Activated naive CD4-positive, alpha-beta T cell treated with anti-CD3 and anti-CD28 coated beads, Interleukin-2, amount 50 U/mL, for 72 hours (primary cell): ENCODE data around the gene FUT4. TPM values are rescaled to one million over a fixed set of nuclear protein-coding genes. Genes with fewer than 3 reads are reported as not detected.
"Not testable (repeated sequence)": the region's sequence is repeated elsewhere in the genome, so short reads cannot be mapped to it uniquely, and the experiment has no call there.

ENCODE experiments used
- ATAC-seq, 2 donors: fragments of 150-1000 bp; cut with Tn5 transposase; 2 replicates each; pipeline ENCODE4 v1.10.0; 2021; ENCODE audit warnings: mild to moderate bottlenecking in 2 of 2, moderate library complexity in 2 of 2
- DNase-seq, 2 donors: peaks; one replicate each; pipeline ENCODE4 v3.0.0; 2021 to 2022; ENCODE audit warnings: low spot score in 2 of 2
- H3K27ac Mint-ChIP-seq, 2 donors: one replicate each; pipeline ENCODE4 v1.8.0; 2022; ENCODE audit warnings: mild to moderate bottlenecking in 2 of 2, mixed read lengths in 2 of 2
- H3K36me3 Mint-ChIP-seq, 2 donors: one replicate each; pipeline ENCODE4 v1.8.0; 2022; ENCODE audit warnings: mixed read lengths in 2 of 2
- H3K9me3 Mint-ChIP-seq, 2 donors: one replicate each; pipeline ENCODE4 v1.8.0; 2022; ENCODE audit warnings: mixed read lengths in 2 of 2
- total RNA-seq, 2 donors: library from RNA; stranded (reverse); gene quantifications; one replicate each; pipeline ENCODE4 v1.2.3, GENCODE V29; 2022

FUT4 gene
- total RNA-seq, 2 donors from 2014 or later, result 2.7 to 5.4 TPM

- no peak overlapping the region for H3K27ac Mint-ChIP-seq
- ATAC-seq (no peak), DNase-seq (no peak)
- no peaks in the 10 kb centered on the region for H3K9me3 Mint-ChIP-seq
- no peaks in the 10 kb centered on the region for H3K36me3 Mint-ChIP-seq
Measured at GRCh38 chr11:94553938-94554337, 10.2 kb downstream of the FUT4 start.

GRCh38 chr11:94555752-94556329, 12.1 kb downstream of the FUT4 start:
- H3K36me3 Mint-ChIP-seq, H3K9me3 Mint-ChIP-seq, ATAC-seq, DNase-seq, H3K27ac Mint-ChIP-seq: not testable (repeated sequence)

GRCh38 chr11:94557421-94557820, 13.7 kb downstream of the FUT4 start:
- Mint-ChIP-seq H3K36me3 (no peaks in the 10 kb centered on the region), H3K9me3 (no peaks in the 10 kb centered on the region), H3K27ac (no peak overlapping the region)
- ATAC-seq (no peak), DNase-seq (no peak)

GRCh38 chr11:94557992-94558391, 14.3 kb downstream of the FUT4 start:
- ATAC-seq (no peak), DNase-seq (no peak)
- no peaks in the 10 kb centered on the region for H3K9me3 Mint-ChIP-seq
- no peak overlapping the region for H3K27ac Mint-ChIP-seq
- H3K36me3 Mint-ChIP-seq, result no peaks in the 10 kb centered on the region

GRCh38 chr11:94558468-94558867, 14.7 kb downstream of the FUT4 start:
- DNase-seq (no peak), ATAC-seq (no peak)
- Mint-ChIP-seq H3K27ac (no peak overlapping the region), H3K36me3 (no peaks in the 10 kb centered on the region), H3K9me3 (no peaks in the 10 kb centered on the region)

- Mint-ChIP-seq H3K27ac (no peak overlapping the region), H3K36me3 (no peaks in the 10 kb centered on the region), H3K9me3 (no peaks in the 10 kb centered on the region)
- DNase-seq (no peak), ATAC-seq (no peak)
Measured at GRCh38 chr11:94558932-94559331, 15.2 kb downstream of the FUT4 start.

GRCh38 chr11:94559361-94559760, 15.6 kb downstream of the FUT4 start:
- DNase-seq, result no peak
- Mint-ChIP-seq H3K9me3 (no peaks in the 10 kb centered on the region), H3K27ac (no peak overlapping the region), H3K36me3 (no peaks in the 10 kb centered on the region)
- ATAC-seq, result no peak

GRCh38 chr11:94560834-94561233, 17.1 kb downstream of the FUT4 start:
- no peak overlapping the region for H3K27ac Mint-ChIP-seq
- H3K9me3 Mint-ChIP-seq, result no peaks in the 10 kb centered on the region
- ATAC-seq, result no peak
- H3K36me3 Mint-ChIP-seq, result no peaks in the 10 kb centered on the region
- DNase-seq, result no peak

GRCh38 chr11:94563176-94563847, 19.6 kb downstream of the FUT4 start:
- DNase-seq (no peak), ATAC-seq (no peak)
- Mint-ChIP-seq H3K9me3 (peaks cover 0 to 5% of the 10 kb centered on the region in 2 donors), H3K36me3 (no peaks in the 10 kb centered on the region), H3K27ac (no peak overlapping the region)

- no peak overlapping the region for H3K27ac Mint-ChIP-seq
Measured at GRCh38 chr11:94563848-94564467, 20.2 kb downstream of the FUT4 start.

GRCh38 chr11:94567181-94567670, 23.5 kb downstream of the FUT4 start, which contains the start of gene PIWIL4:
TSS of gene PIWIL4 (plus strand) at chr11:94567368. CDS start at chr11:94567519, 151 bp downstream.
- no peak for DNase-seq
- H3K27ac Mint-ChIP-seq, result no peak within 1 kb of the TSS
- no peak for ATAC-seq
- peaks cover 0 to 5% of the 10 kb centered on the region in 2 donors for H3K9me3 Mint-ChIP-seq
- H3K36me3 Mint-ChIP-seq, result no peaks in the 10 kb centered on the region

More at GRCh38 chr11:94563848-94564467, 20.2 kb downstream of the FUT4 start:
- H3K9me3 Mint-ChIP-seq, result peaks cover 0 to 5% of the 10 kb centered on the region in 2 donors
- no peaks in the 10 kb centered on the region for H3K36me3 Mint-ChIP-seq
- no peak for ATAC-seq
- no peak for DNase-seq

- H3K36me3 Mint-ChIP-seq, result no peaks in the 10 kb centered on the region
- peaks cover 0 to 5% of the 10 kb centered on the region in 2 donors for H3K9me3 Mint-ChIP-seq
- H3K27ac Mint-ChIP-seq, result no peak overlapping the region
- ATAC-seq (no peak), DNase-seq (no peak)
Measured at GRCh38 chr11:94568200-94568599, 24.5 kb downstream of the FUT4 start.

GRCh38 chr11:94568717-94569116, 25.0 kb downstream of the FUT4 start:
- ATAC-seq (no peak), DNase-seq (no peak)
- peaks cover 0 to 5% of the 10 kb centered on the region in 2 donors for H3K9me3 Mint-ChIP-seq
- no peak overlapping the region for H3K27ac Mint-ChIP-seq
- no peaks in the 10 kb centered on the region for H3K36me3 Mint-ChIP-seq

GRCh38 chr11:94572975-94573374, 29.3 kb downstream of the FUT4 start:
- ATAC-seq, H3K9me3 Mint-ChIP-seq, H3K36me3 Mint-ChIP-seq, DNase-seq, H3K27ac Mint-ChIP-seq: not testable (repeated sequence)

GRCh38 chr11:94574193-94574961, 30.7 kb downstream of the FUT4 start:
- no peak overlapping the region for H3K27ac Mint-ChIP-seq
- H3K9me3 Mint-ChIP-seq, result no peaks in the 10 kb centered on the region
- DNase-seq, result no peak
- no peaks in the 10 kb centered on the region for H3K36me3 Mint-ChIP-seq
- ATAC-seq, result no peak

GRCh38 chr11:94576306-94576705, 32.6 kb downstream of the FUT4 start:
- DNase-seq, result no peak
- H3K27ac Mint-ChIP-seq, result no peak overlapping the region
- no peaks in the 10 kb centered on the region for H3K36me3 Mint-ChIP-seq
- H3K9me3 Mint-ChIP-seq, result no peaks in the 10 kb centered on the region
- ATAC-seq, result no peak

- ATAC-seq, result no peak
- no peak for DNase-seq
- no peaks in the 10 kb centered on the region for H3K9me3 Mint-ChIP-seq
- H3K27ac Mint-ChIP-seq, result no peak overlapping the region
- H3K36me3 Mint-ChIP-seq, result no peaks in the 10 kb centered on the region
Measured at GRCh38 chr11:94577841-94578240, 34.1 kb downstream of the FUT4 start.
